MM.1S (cell line): Measurements from ENCODE around the gene PON1.

ENCODE experiments used
- DNase-seq: peaks from one replicate; pipeline ENCODE4 v3.0.0-alpha.2; 2015
- H2AFZ ChIP-seq: fragments of 300-600 bp; sonication (generic); 2 replicates; pipeline ENCODE4 v1.6.0; 2016; ENCODE audit warnings: antibody characterized with exemption, low read length
- H3F3A ChIP-seq: fragments of 300-600 bp; sonication (generic); 2 replicates; pipeline ENCODE4 v1.6.1; 2016; ENCODE audit warnings: mild to moderate bottlenecking, antibody characterized with exemption, low read length, moderate library complexity, mixed read lengths; ENCODE audit not compliant: insufficient read depth
- H3K27ac ChIP-seq: fragments of 300-600 bp; sonication (generic); 2 replicates; pipeline ENCODE4 v1.5.1; 2016; ENCODE audit warnings: mild to moderate bottlenecking, low read length
- H3K27me3 ChIP-seq: fragments of 300-600 bp; sonication (generic); replicated peaks from 2 replicates; pipeline ENCODE4 v1.6.0; 2016; ENCODE audit warnings: low read length; ENCODE audit not compliant: insufficient read depth
- H3K36me3 ChIP-seq: fragments of 300-600 bp; sonication (generic); replicated peaks from 2 replicates; pipeline ENCODE4 v1.6.1; 2016; ENCODE audit warnings: mild to moderate bottlenecking, low read length, mixed read lengths; ENCODE audit not compliant: insufficient read depth
- H3K4me1 ChIP-seq: fragments of 300-600 bp; sonication (generic); 2 replicates; pipeline ENCODE4 v1.6.1; 2016; ENCODE audit warnings: low read length, mixed read lengths
- H3K4me2 ChIP-seq: fragments of 300-600 bp; sonication (generic); 2 replicates; pipeline ENCODE4 v1.6.0; 2016; ENCODE audit warnings: low read depth, low read length
- H3K4me3 ChIP-seq: fragments of 300-600 bp; sonication (generic); 2 replicates; pipeline ENCODE4 v1.5.1; 2016; ENCODE audit warnings: low read length, mixed read lengths
- H3K79me2 ChIP-seq: fragments of 300-600 bp; sonication (generic); 2 replicates; pipeline ENCODE4 v1.6.1; 2016; ENCODE audit warnings: mixed run types, low read length, mixed read lengths
- H3K9ac ChIP-seq: fragments of 300-600 bp; sonication (generic); 2 replicates; pipeline ENCODE4 v1.6.1; 2016; ENCODE audit warnings: low read length, mixed read lengths
- H3K9me2 ChIP-seq: fragments of 300-600 bp; sonication (generic); replicated peaks from 2 replicates; pipeline ENCODE4 v1.6.1; 2016; ENCODE audit warnings: mild to moderate bottlenecking, low read length, mixed read lengths; ENCODE audit not compliant: insufficient read depth
- H3K9me3 ChIP-seq: fragments of 300-600 bp; sonication (generic); replicated peaks from 2 replicates; pipeline ENCODE4 v1.6.1; 2016; ENCODE audit warnings: mild to moderate bottlenecking, low read length, mixed read lengths; ENCODE audit not compliant: insufficient read depth
- H4K20me1 ChIP-seq: fragments of 300-600 bp; sonication (generic); 2 replicates; pipeline ENCODE4 v1.6.1; 2016; ENCODE audit warnings: mild to moderate bottlenecking, low read length, moderate library complexity, mixed read lengths; ENCODE audit not compliant: insufficient read depth
- EZH2 ChIP-seq: fragments of 300-600 bp; sonication (generic); optimal IDR thresholded peaks from 2 replicates; pipeline ENCODE3; 2017; ENCODE audit warnings: low read depth, mild to moderate bottlenecking, antibody characterized with exemption, low read length, mixed read lengths
- EZH2phosphoT487 ChIP-seq: fragments of 300-600 bp; sonication (generic); IDR thresholded peaks from 2 replicates; pipeline ENCODE4 v1.6.1; 2018; ENCODE audit warnings: antibody characterized with exemption, low read length
- TF ChIP-seq, protein P1 (sequence below): fragments of 300-600 bp; sonication (generic); IDR thresholded peaks from 2 replicates; pipeline ENCODE4 v1.5.1; 2016; ENCODE audit warnings: antibody characterized with exemption, low read length, mixed read lengths

Gene PON1

DNA sequence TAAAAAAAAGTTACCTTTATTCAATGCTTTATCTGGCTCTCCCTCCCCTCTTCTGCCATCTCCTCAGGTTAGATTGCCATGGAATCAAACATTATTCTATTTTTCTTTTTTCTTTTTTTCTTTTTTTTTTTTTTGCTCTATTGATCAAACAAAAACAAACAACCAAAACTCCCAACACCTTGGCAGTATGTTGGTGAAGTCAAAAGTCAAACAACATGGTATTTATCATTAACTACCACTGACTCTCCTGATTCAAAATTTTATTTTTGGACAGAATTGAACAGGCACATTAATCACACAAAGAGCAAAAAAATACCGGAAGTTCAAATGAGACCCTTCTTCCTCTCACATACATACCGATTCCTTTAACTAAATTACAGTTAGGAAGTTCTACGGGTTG, 6.4 kb downstream of the PON1 start:
- no peak overlapping the region for H3K4me3 ChIP-seq
- no peaks in the 10 kb centered on the region for H4K20me1 ChIP-seq
- H3K9me3 ChIP-seq: no peaks in the 10 kb centered on the region
- TF ChIP-seq, protein P1, sequence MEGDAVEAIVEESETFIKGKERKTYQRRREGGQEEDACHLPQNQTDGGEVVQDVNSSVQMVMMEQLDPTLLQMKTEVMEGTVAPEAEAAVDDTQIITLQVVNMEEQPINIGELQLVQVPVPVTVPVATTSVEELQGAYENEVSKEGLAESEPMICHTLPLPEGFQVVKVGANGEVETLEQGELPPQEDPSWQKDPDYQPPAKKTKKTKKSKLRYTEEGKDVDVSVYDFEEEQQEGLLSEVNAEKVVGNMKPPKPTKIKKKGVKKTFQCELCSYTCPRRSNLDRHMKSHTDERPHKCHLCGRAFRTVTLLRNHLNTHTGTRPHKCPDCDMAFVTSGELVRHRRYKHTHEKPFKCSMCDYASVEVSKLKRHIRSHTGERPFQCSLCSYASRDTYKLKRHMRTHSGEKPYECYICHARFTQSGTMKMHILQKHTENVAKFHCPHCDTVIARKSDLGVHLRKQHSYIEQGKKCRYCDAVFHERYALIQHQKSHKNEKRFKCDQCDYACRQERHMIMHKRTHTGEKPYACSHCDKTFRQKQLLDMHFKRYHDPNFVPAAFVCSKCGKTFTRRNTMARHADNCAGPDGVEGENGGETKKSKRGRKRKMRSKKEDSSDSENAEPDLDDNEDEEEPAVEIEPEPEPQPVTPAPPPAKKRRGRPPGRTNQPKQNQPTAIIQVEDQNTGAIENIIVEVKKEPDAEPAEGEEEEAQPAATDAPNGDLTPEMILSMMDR: no peak
- TF ChIP-seq EZH2 (no peak), EZH2phosphoT487 (no peak)
- H3K27ac ChIP-seq: no peak overlapping the region
- H2AFZ ChIP-seq: no peak overlapping the region
- no peaks in the 10 kb centered on the region for H3K9me2 ChIP-seq
- H3K9ac ChIP-seq: no peak overlapping the region
- H3K79me2 ChIP-seq: no peaks in the 10 kb centered on the region
- H3K4me1 ChIP-seq: no peaks in the 10 kb centered on the region
- H3K27me3 ChIP-seq: no peaks in the 10 kb centered on the region
- H3K4me2 ChIP-seq: no peak overlapping the region
- no peak for DNase-seq
- peaks cover 5% of the 10 kb centered on the region; the same call in 1 of the 2 replicates for H3F3A ChIP-seq
- no peaks in the 10 kb centered on the region for H3K36me3 ChIP-seq

GRCh38 chr7:95317546-95317945, 6.8 kb downstream of the PON1 start:
- Histone ChIP-seq H3K27ac (no peak overlapping the region), H3K36me3 (no peaks in the 10 kb centered on the region), H3K79me2 (no peaks in the 10 kb centered on the region), H3K4me3 (no peak overlapping the region), H2AFZ (no peak overlapping the region), H3K9me2 (no peaks in the 10 kb centered on the region), H3K4me1 (no peaks in the 10 kb centered on the region), H4K20me1 (no peaks in the 10 kb centered on the region), H3K4me2 (no peak overlapping the region), H3K27me3 (no peaks in the 10 kb centered on the region), H3K9ac (no peak overlapping the region), H3K9me3 (no peaks in the 10 kb centered on the region), H3F3A (peaks cover 5% of the 10 kb centered on the region; the same call in 1 of the 2 replicates)
- DNase-seq: no peak
- TF ChIP-seq EZH2phosphoT487 (no peak), EZH2 (no peak)
- TF ChIP-seq, protein P1: no peak

GRCh38 chr7:95316588-95316987, 7.7 kb downstream of the PON1 start:
- no peaks in the 10 kb centered on the region for H3K9me3 ChIP-seq
- H3K79me2 ChIP-seq: no peaks in the 10 kb centered on the region
- H3K27ac ChIP-seq: no peak overlapping the region
- H3K9me2 ChIP-seq: no peaks in the 10 kb centered on the region
- no peak overlapping the region for H3K4me3 ChIP-seq
- peak overlapping the region; percentile 10; the same call in 1 of the 2 replicates for H3K4me2 ChIP-seq
- no peaks in the 10 kb centered on the region for H3K27me3 ChIP-seq
- H3K36me3 ChIP-seq: no peaks in the 10 kb centered on the region
- no peak overlapping the region for H2AFZ ChIP-seq
- H4K20me1 ChIP-seq: no peaks in the 10 kb centered on the region
- H3K4me1 ChIP-seq: no peaks in the 10 kb centered on the region
- TF ChIP-seq EZH2phosphoT487: no peak
- peaks cover 5% of the 10 kb centered on the region; the same call in 1 of the 2 replicates for H3F3A ChIP-seq
- peak; percentile 57 for DNase-seq
- H3K9ac ChIP-seq: no peak overlapping the region

- Histone ChIP-seq H3K27me3 (no peaks in the 10 kb centered on the region), H4K20me1 (no peaks in the 10 kb centered on the region), H3K9ac (no peak overlapping the region), H3K4me1 (no peaks in the 10 kb centered on the region), H3F3A (peaks cover 5% of the 10 kb centered on the region; the same call in 1 of the 2 replicates), H3K4me2 (no peak overlapping the region), H3K4me3 (no peak overlapping the region), H3K79me2 (no peaks in the 10 kb centered on the region), H3K9me2 (no peaks in the 10 kb centered on the region), H3K9me3 (no peaks in the 10 kb centered on the region), H2AFZ (no peak overlapping the region), H3K36me3 (no peaks in the 10 kb centered on the region), H3K27ac (no peak overlapping the region)
- DNase-seq: no peak
- TF ChIP-seq EZH2: no peak
- TF ChIP-seq EZH2phosphoT487: no peak
- TF ChIP-seq, protein P1: no peak
Measured at GRCh38 chr7:95312561-95312960, 11.8 kb downstream of the PON1 start.
